H9 (cell line): Measurements from ENCODE around the gene CD300E. TPM values are rescaled to one million over a fixed set of nuclear protein-coding genes. Genes with fewer than 3 reads are reported as not detected.

Experiments used
- DNase-seq: peaks from one replicate; pipeline ENCODE4 v3.0.0-alpha.2; 2017
- H2AFZ ChIP-seq: one replicate; pipeline ENCODE4 v1.6.1; 2013; ENCODE audit warnings: mild to moderate bottlenecking, low read length, control low read depth, moderate library complexity
- H2AK5ac ChIP-seq: 2 replicates; pipeline ENCODE4 v1.6.1; 2013; ENCODE audit warnings: low read length, control low read depth, mixed read lengths; ENCODE audit not compliant: insufficient read length
- H2BK120ac ChIP-seq: one replicate; pipeline ENCODE4 v1.6.1; 2013; ENCODE audit warnings: low read depth, mild to moderate bottlenecking, low read length, control low read depth, inconsistent platforms; ENCODE audit not compliant: poor library complexity, severe bottlenecking
- H2BK12ac ChIP-seq: 2 replicates; pipeline ENCODE4 v1.6.1; 2013; ENCODE audit warnings: low read length, control low read depth, mixed read lengths, low read depth; ENCODE audit not compliant: insufficient read length
- H2BK15ac ChIP-seq: 2 replicates; pipeline ENCODE4 v1.6.1; 2013; ENCODE audit warnings: low read depth, low read length, control low read depth
- H2BK20ac ChIP-seq: one replicate; pipeline ENCODE4 v1.6.1; 2013; ENCODE audit warnings: low read depth, mild to moderate bottlenecking, low read length, control low read depth, inconsistent platforms; ENCODE audit not compliant: poor library complexity, severe bottlenecking
- H2BK5ac ChIP-seq: 2 replicates; pipeline ENCODE4 v1.6.1; 2013; ENCODE audit warnings: low read length, control low read depth, mixed read lengths; ENCODE audit not compliant: insufficient read length
- H3K14ac ChIP-seq: 2 replicates; pipeline ENCODE4 v1.6.1; 2013; ENCODE audit warnings: low read length, control low read depth; ENCODE audit not compliant: insufficient read depth
- H3K18ac ChIP-seq: 2 replicates; pipeline ENCODE4 v1.6.1; 2013; ENCODE audit warnings: low read depth, mild to moderate bottlenecking, mixed read lengths, low read length, control low read depth; ENCODE audit not compliant: insufficient read length
- H3K23ac ChIP-seq: 2 replicates; pipeline ENCODE4 v1.6.1; 2013; ENCODE audit warnings: low read length, control low read depth, mixed read lengths, low read depth; ENCODE audit not compliant: insufficient read length
- H3K23me2 ChIP-seq: 2 replicates; pipeline ENCODE4 v1.6.1; 2013; ENCODE audit warnings: low read depth, mild to moderate bottlenecking, mixed read lengths, low read length, control low read depth; ENCODE audit not compliant: insufficient read length, poor library complexity, severe bottlenecking
- H3K27ac ChIP-seq: 2 replicates; pipeline ENCODE4 v1.5.1; 2013; ENCODE audit warnings: low read length, control low read depth, mixed read lengths, low read depth; ENCODE audit not compliant: insufficient read length
- H3K27me3 ChIP-seq: 2 replicates; pipeline ENCODE4 v1.6.1; 2013; ENCODE audit warnings: low read length, control low read depth, inconsistent platforms; ENCODE audit not compliant: insufficient read depth
- H3K4ac ChIP-seq: 2 replicates; pipeline ENCODE4 v1.6.1; 2013; ENCODE audit warnings: low read depth, mild to moderate bottlenecking, control low read depth, inconsistent platforms, low read length, moderate library complexity
- H3K4me1 ChIP-seq: 2 replicates; pipeline ENCODE4 v1.6.1; 2013; ENCODE audit warnings: low read length, control low read depth, inconsistent platforms; ENCODE audit not compliant: insufficient read depth
- H3K4me2 ChIP-seq: 2 replicates; pipeline ENCODE4 v1.6.1; 2013; ENCODE audit warnings: low read length, control low read depth, mixed read lengths; ENCODE audit not compliant: insufficient read length, insufficient read depth
- H3K56ac ChIP-seq: 2 replicates; pipeline ENCODE4 v1.6.1; 2013; ENCODE audit warnings: low read depth, mild to moderate bottlenecking, mixed read lengths, low read length, control low read depth; ENCODE audit not compliant: insufficient read length
- H3K79me1 ChIP-seq: 2 replicates; pipeline ENCODE4 v1.6.1; 2013; ENCODE audit warnings: low read depth, mild to moderate bottlenecking, moderate library complexity, low read length, control low read depth, inconsistent platforms; ENCODE audit not compliant: insufficient read depth, poor library complexity, severe bottlenecking
- H3K79me2 ChIP-seq: 2 replicates; pipeline ENCODE4 v1.6.1; 2013; ENCODE audit warnings: low read length, control low read depth, inconsistent platforms; ENCODE audit not compliant: insufficient read depth
- H3K9ac ChIP-seq: 2 replicates; pipeline ENCODE4 v1.6.1; 2013; ENCODE audit warnings: low read length, control low read depth, mixed read lengths; ENCODE audit not compliant: insufficient read length; ENCODE audit errors: extremely low read depth
- H3K9me3 ChIP-seq: one replicate; pipeline ENCODE4 v1.6.1; 2013; ENCODE audit warnings: low read depth, low read length, inconsistent platforms; ENCODE audit not compliant: control insufficient read depth
- H3T11ph ChIP-seq: one replicate; pipeline ENCODE4 v1.6.1; 2013; ENCODE audit warnings: mild to moderate bottlenecking, low read length, control low read depth, inconsistent platforms
- H4K20me1 ChIP-seq: one replicate; pipeline ENCODE4 v1.6.1; 2013; ENCODE audit not compliant: control insufficient read depth, insufficient read length, insufficient read depth
- H4K5ac ChIP-seq: 2 replicates; pipeline ENCODE4 v1.6.1; 2013; ENCODE audit warnings: low read depth, mild to moderate bottlenecking, mixed read lengths, low read length, control low read depth; ENCODE audit not compliant: insufficient read length
- H4K8ac ChIP-seq: replicated peaks from 2 replicates; pipeline ENCODE4 v1.6.1; 2013; ENCODE audit warnings: low read length, control low read depth, mixed read lengths, low read depth; ENCODE audit not compliant: insufficient read length
- H4K91ac ChIP-seq: 2 replicates; pipeline ENCODE4 v1.6.1; 2013; ENCODE audit warnings: low read depth, mild to moderate bottlenecking, moderate library complexity, mixed read lengths, low read length, control low read depth; ENCODE audit not compliant: insufficient read length
- H3K27ac Mint-ChIP-seq, 3 experiments: 2 replicates in 2 of 3; 3 replicates in 1 of 3; pipeline ENCODE4 v1.8.0; 2020 to 2021; ENCODE audit warnings: mixed read lengths in 3 of 3, mild to moderate bottlenecking in 1 of 3, moderate library complexity in 1 of 3
- H3K27me3 Mint-ChIP-seq: 2 replicates; pipeline ENCODE4 v1.8.0; 2021; ENCODE audit warnings: low read depth, mild to moderate bottlenecking, moderate library complexity, mixed read lengths
- H3K36me3 Mint-ChIP-seq, 3 experiments: 2 replicates in 2 of 3; 3 replicates in 1 of 3; pipeline ENCODE4 v1.8.0; 2020 to 2021; ENCODE audit warnings: low read depth in 3 of 3, mixed read lengths in 3 of 3; ENCODE audit not compliant: insufficient read depth in 1 of 3
- H3K4me1 Mint-ChIP-seq, 2 experiments: 2 replicates each; pipeline ENCODE4 v1.8.0; 2020; ENCODE audit warnings: mixed read lengths in 2 of 2
- H3K4me3 Mint-ChIP-seq, 2 experiments: 2 replicates in 1 of 2; 3 replicates in 1 of 2; pipeline ENCODE4 v1.8.0; 2020 to 2021; ENCODE audit warnings: mild to moderate bottlenecking in 2 of 2, mixed read lengths in 2 of 2, moderate library complexity in 1 of 2
- H3K9me3 Mint-ChIP-seq, 2 experiments: 2 replicates in 1 of 2; 3 replicates in 1 of 2; pipeline ENCODE4 v1.8.0; 2020; ENCODE audit warnings: mild to moderate bottlenecking in 2 of 2, mixed read lengths in 2 of 2, moderate library complexity in 1 of 2
- CTCF ChIP-seq: fragments of 200-600 bp; sonication (generic); conservative IDR thresholded peaks from 3 replicates; pipeline ENCODE4 v1.8.0; 2021; ENCODE audit warnings: antibody characterized with exemption, mild to moderate bottlenecking
- WGBS: extraction: QIAGEN DNeasy Blood & Tissue Kit; methylation state at CpG from one replicate; pipeline ENCODE4 v1.1.7; 2013; ENCODE audit warnings: missing lambda C conversion rate, low lambda C conversion rate, mixed read lengths; ENCODE audit not compliant: insufficient read length; ENCODE audit errors: extremely low coverage; 5-methylcytosine and 5-hydroxymethylcytosine counted together
- total RNA-seq: library from RNA; stranded (reverse); gene quantifications from 2 replicates; pipeline ENCODE4 v1.2.1, GENCODE V29; 2021

The CD300E gene
- total RNA-seq, 1 experiment from 2014 or later = not detected

GRCh38 chr17:74619077-74619673 lies 4.4 kb downstream of the CD300E start:
- Histone ChIP-seq H4K20me1 (no peaks in the 10 kb centered on the region), H3K56ac (no peak overlapping the region), H3K9me3 (no peaks in the 10 kb centered on the region), H4K5ac (no peak overlapping the region), H2AFZ (no peak overlapping the region), H3K4me1 (no peaks in the 10 kb centered on the region), H3K23me2 (no peaks in the 10 kb centered on the region), H2AK5ac (no peak overlapping the region), H2BK120ac (no peak overlapping the region), H3T11ph (no peak overlapping the region), H4K8ac (no peak overlapping the region), H3K4ac (no peak overlapping the region), H4K91ac (no peak overlapping the region), H2BK5ac (no peak overlapping the region), H3K27me3 (0 out of 2 replicates have a peak, but pooled peaks cover 4% of the 10 kb centered on the region), H2BK20ac (no peak overlapping the region), H3K79me2 (no peaks in the 10 kb centered on the region), H2BK12ac (no peak overlapping the region), H3K18ac (no peak overlapping the region), H3K79me1 (no peaks in the 10 kb centered on the region), H3K9ac (no peak overlapping the region), H2BK15ac (no peak overlapping the region), H3K27ac (no peak overlapping the region), H3K23ac (no peak overlapping the region), H3K14ac (no peak overlapping the region), H3K4me2 (no peak overlapping the region)
- DNase-seq = no peak
- Mint-ChIP-seq H3K4me1 (no peaks in the 10 kb centered on the region), H3K4me3 (no peak overlapping the region), H3K9me3 (peaks cover 0 to 2% of the 10 kb centered on the region in 2 experiments; a peak in 1 of 5 replicates), H3K27me3 (peaks cover 84% of the 10 kb centered on the region), H3K27ac (peak overlapping the region in 1 of 3 experiments; percentile 63; a peak in 1 of 7 replicates), H3K36me3 (no peaks in the 10 kb centered on the region)
- no peak for TF ChIP-seq CTCF
- no CpG with 5 or more reads among the region's 2 CpGs for WGBS
